Measurements from ENCODE around the gene ITSN1. TPM values are rescaled to one million over a fixed set of nuclear protein-coding genes. Genes with fewer than 3 reads are reported as not detected.

Gene ITSN1
- total and polyA plus RNA-seq, 2 of the 13 experiments (the other 11 are each of a cell fraction or from before 2014, with no cell fraction given), result 26.1 to 33.8 TPM

DNA sequence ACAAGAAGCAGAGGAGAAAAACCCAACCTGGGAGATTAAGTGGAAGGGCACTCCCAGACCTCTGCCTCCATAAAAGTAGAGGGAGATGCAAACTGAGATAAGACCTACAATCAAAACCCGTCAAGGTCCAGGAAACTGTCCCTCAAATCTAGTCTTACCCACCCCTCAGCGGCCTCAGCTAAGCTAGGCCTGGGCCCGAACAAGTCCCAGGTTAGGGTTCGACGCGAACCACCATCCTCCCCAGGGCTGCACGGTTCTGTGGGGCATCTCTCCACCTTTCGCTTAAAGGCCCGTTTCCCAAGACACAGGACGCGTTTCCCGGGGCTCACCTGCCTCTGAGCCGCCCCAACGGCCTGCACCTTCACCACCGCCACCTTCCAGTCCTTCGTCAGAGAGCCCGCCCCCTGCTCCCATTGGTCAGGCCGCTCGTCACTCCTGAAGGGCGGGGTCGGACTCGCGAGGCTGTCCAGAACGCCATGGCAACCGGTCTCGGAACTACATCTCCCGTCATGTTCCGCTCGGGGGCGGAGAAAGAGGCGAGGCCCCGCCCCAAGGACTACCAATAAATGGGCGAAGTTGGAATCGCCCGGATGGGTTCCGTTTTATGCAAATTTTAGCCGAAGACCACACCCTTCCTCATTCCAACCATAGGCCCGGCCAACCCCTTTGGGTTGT lies 812 bp upstream of the ITSN1 start, which contains the start of gene CRYZL1 (continued):
- TF ChIP-seq YY1 (IDR thresholded peaks at IDR 0.05; ENCODE audit: insufficient read depth, insufficient replicate concordance, low read depth, low read length) (peak; percentile 72), U2AF2 (IDR thresholded peaks at IDR 0.05; ENCODE audit: low read depth, low read length) (peak; percentile 96), SP4 (CRISPR knock-in tag; IDR thresholded peaks at IDR 0.05) (peak; percentile 87), ZNF382 (CRISPR knock-in tag; IDR thresholded peaks at IDR 0.05; ENCODE audit: borderline replicate concordance) (no peak), CC2D1A (CRISPR knock-in tag; IDR thresholded peaks at IDR 0.05) (0 out of 2 replicates have a peak, but pooled peaks have one; percentile 64), TBL1XR1 (IDR thresholded peaks at IDR 0.05; ENCODE audit: borderline replicate concordance, low read length, partially characterized antibody) (no peak), SOX6 (IDR thresholded peaks at IDR 0.05) (no peak), SOX6 (CRISPR knock-in tag; IDR thresholded peaks at IDR 0.05) (peak; percentile 21; the same call in 1 of the 2 replicates), FOXA1 (IDR thresholded peaks at IDR 0.05) (no peak), FOXA1 (CRISPR knock-in tag; IDR thresholded peaks at IDR 0.05) (no peak), ZNF782 (CRISPR knock-in tag; IDR thresholded peaks at IDR 0.05; ENCODE audit: borderline replicate concordance) (peak; percentile 96), ATM (IDR thresholded peaks at IDR 0.05; ENCODE audit: borderline replicate concordance) (no peak), GTF3A (CRISPR knock-in tag; conservative IDR thresholded peaks at IDR 0.05) (no peak; the same call in 1 of the 2 replicates), GABPB1 (CRISPR knock-in tag; IDR thresholded peaks at IDR 0.05) (peak; percentile 87), KDM5B (CRISPR knock-in tag; IDR thresholded peaks at IDR 0.05; ENCODE audit: borderline replicate concordance) (peak; percentile 82), RFX1 (IDR thresholded peaks at IDR 0.05) (peak; percentile 98), TAF1 (CRISPR knock-in tag; IDR thresholded peaks at IDR 0.05) (peak; percentile 87), ZNF605 (CRISPR knock-in tag; IDR thresholded peaks at IDR 0.05) (peak; percentile 76), ZNF75D (CRISPR knock-in tag; IDR thresholded peaks at IDR 0.05; ENCODE audit: borderline replicate concordance) (no peak), SP2 (CRISPR knock-in tag; IDR thresholded peaks at IDR 0.05) (peak; percentile 90), ZBTB3 (CRISPR knock-in tag; IDR thresholded peaks at IDR 0.05; ENCODE audit: borderline replicate concordance, low read depth) (0 out of 2 replicates have a peak, but pooled peaks have one; percentile 31), BORCS8-MEF2B (CRISPR knock-in tag; IDR thresholded peaks at IDR 0.05) (peak; percentile 28; the same call in 1 of the 2 replicates), ZNF256 (CRISPR knock-in tag; conservative IDR thresholded peaks at IDR 0.05) (no peak; the same call in 1 of the 2 replicates), DR1 (CRISPR knock-in tag; IDR thresholded peaks at IDR 0.05) (0 out of 2 replicates have a peak, but pooled peaks have one; percentile 59), ZNF749 (CRISPR knock-in tag; IDR thresholded peaks at IDR 0.05; ENCODE audit: borderline replicate concordance) (peak; percentile 57; the same call in 1 of the 2 replicates), CHD2 (IDR thresholded peaks at IDR 0.05; ENCODE audit: low read depth, low read length) (peak; percentile 79), CREB1 (IDR thresholded peaks at IDR 0.05) (peak; percentile 89), CREB1 (CRISPR knock-in tag; IDR thresholded peaks at IDR 0.05) (no peak; the same call in 1 of the 2 replicates), ZNF546 (CRISPR knock-in tag; conservative IDR thresholded peaks at IDR 0.05) (no peak)
- TF ChIP-seq, protein P1, sequence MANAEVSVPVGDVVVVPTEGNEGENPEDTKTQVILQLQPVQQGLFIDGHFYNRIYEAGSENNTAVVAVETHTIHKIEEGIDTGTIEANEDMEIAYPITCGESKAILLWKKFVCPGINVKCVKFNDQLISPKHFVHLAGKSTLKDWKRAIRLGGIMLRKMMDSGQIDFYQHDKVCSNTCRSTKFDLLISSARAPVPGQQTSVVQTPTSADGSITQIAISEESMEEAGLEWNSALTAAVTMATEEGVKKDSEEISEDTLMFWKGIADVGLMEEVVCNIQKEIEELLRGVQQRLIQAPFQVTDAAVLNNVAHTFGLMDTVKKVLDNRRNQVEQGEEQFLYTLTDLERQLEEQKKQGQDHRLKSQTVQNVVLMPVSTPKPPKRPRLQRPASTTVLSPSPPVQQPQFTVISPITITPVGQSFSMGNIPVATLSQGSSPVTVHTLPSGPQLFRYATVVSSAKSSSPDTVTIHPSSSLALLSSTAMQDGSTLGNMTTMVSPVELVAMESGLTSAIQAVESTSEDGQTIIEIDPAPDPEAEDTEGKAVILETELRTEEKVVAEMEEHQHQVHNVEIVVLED (CRISPR knock-in tag; IDR thresholded peaks at IDR 0.05; ENCODE audit: borderline replicate concordance), result peak; percentile 55; the same call in 1 of the 2 replicates
- TF ChIP-seq, protein P2, sequence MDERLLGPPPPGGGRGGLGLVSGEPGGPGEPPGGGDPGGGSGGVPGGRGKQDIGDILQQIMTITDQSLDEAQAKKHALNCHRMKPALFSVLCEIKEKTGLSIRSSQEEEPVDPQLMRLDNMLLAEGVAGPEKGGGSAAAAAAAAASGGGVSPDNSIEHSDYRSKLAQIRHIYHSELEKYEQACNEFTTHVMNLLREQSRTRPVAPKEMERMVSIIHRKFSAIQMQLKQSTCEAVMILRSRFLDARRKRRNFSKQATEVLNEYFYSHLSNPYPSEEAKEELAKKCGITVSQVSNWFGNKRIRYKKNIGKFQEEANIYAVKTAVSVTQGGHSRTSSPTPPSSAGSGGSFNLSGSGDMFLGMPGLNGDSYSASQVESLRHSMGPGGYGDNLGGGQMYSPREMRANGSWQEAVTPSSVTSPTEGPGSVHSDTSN (CRISPR knock-in tag; IDR thresholded peaks at IDR 0.05), result peak; percentile 95
